ENCODE results near the gene STK33.

Gene STK33

GRCh38 chr11:8382436-8383053, 211.5 kb downstream of the STK33 start:
- Histone ChIP-seq H3K4me1 (ENCODE audit: control insufficient read depth, insufficient read depth, low read length) (no peaks in the 10 kb centered on the region), H3K9me3 (ENCODE audit: control insufficient read depth, insufficient read depth, low read depth, low read length) (no peaks in the 10 kb centered on the region), H3K4me3 (ENCODE audit: low read depth, low read length) (no peak overlapping the region), H3K27ac (ENCODE audit: extremely low read depth, low read depth, low read length) (no peak overlapping the region), H3K36me3 (ENCODE audit: control insufficient read depth in 2 of 2, insufficient read depth in 1 of 2, low read length in 2 of 2) (no peaks in the 10 kb centered on the region)
- POLR2A ChIA-PET: no interaction called here
- CTCF ChIA-PET: interaction anchor here (0.6 kb wide), 1 partner anchor 1814 kb away, joined by 3 read pairs; no protein-coding TSS in a partner anchor
- TF ChIP-seq, protein P1, sequence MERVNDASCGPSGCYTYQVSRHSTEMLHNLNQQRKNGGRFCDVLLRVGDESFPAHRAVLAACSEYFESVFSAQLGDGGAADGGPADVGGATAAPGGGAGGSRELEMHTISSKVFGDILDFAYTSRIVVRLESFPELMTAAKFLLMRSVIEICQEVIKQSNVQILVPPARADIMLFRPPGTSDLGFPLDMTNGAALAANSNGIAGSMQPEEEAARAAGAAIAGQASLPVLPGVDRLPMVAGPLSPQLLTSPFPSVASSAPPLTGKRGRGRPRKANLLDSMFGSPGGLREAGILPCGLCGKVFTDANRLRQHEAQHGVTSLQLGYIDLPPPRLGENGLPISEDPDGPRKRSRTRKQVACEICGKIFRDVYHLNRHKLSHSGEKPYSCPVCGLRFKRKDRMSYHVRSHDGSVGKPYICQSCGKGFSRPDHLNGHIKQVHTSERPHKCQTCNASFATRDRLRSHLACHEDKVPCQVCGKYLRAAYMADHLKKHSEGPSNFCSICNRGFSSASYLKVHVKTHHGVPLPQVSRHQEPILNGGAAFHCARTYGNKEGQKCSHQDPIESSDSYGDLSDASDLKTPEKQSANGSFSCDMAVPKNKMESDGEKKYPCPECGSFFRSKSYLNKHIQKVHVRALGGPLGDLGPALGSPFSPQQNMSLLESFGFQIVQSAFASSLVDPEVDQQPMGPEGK (tag by site-specific recombination; IDR thresholded peaks at IDR 0.05): no peak
- no peak for TF ChIP-seq ZNF24 (tag by site-specific recombination; IDR thresholded peaks at IDR 0.05)
- TF ChIP-seq SP7 (tag by site-specific recombination; IDR thresholded peaks at IDR 0.05): peak; percentile 55
- TF ChIP-seq ZNF138 (tag by site-specific recombination; IDR thresholded peaks at IDR 0.05; ENCODE audit: borderline replicate concordance): no peak

DNA sequence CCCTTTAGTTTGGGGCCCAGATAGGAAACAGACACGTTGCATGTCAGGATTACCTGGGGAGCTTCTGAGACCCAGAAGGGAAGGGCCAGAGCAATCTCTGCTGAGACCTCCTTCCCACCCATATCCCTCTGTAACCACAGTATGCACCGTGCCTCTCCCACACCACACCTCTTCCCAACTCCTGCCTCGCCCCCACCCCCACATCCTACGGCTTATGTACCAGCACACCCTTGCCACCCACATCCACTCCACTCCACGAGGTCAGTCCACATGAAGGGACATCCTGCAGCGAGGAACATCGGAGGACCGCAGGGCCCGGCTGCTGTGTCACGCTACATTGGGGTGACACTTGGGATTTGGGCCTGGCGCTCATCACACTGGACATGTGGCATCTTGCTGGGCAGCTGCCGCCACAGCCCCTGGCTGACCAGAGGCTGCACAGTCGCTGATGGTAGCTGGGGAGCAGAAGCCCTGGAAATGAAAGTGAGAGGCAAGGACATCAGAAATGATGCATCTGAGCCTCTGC, 212.1 kb downstream of the STK33 start:
- Histone ChIP-seq H3K4me3 (ENCODE audit: low read depth, low read length) (no peak overlapping the region), H3K36me3 (ENCODE audit: control insufficient read depth in 2 of 2, insufficient read depth in 1 of 2, low read length in 2 of 2) (no peaks in the 10 kb centered on the region)

GRCh38 chr11:8381343-8381742, 212.7 kb downstream of the STK33 start:
- POLR2A ChIA-PET: no interaction called here
- Histone ChIP-seq H3K27ac (ENCODE audit: extremely low read depth, low read depth, low read length) (no peak overlapping the region), H3K9me3 (ENCODE audit: control insufficient read depth, insufficient read depth, low read depth, low read length) (no peaks in the 10 kb centered on the region), H3K36me3 (ENCODE audit: control insufficient read depth in 2 of 2, insufficient read depth in 1 of 2, low read length in 2 of 2) (no peaks in the 10 kb centered on the region), H3K4me1 (ENCODE audit: control insufficient read depth, insufficient read depth, low read length) (no peaks in the 10 kb centered on the region), H3K4me3 (ENCODE audit: low read depth, low read length) (no peak overlapping the region)
- TF ChIP-seq ZNF132 (tag by site-specific recombination; IDR thresholded peaks at IDR 0.05; ENCODE audit: borderline replicate concordance) (no peak), OSR2 (tag by site-specific recombination; IDR thresholded peaks at IDR 0.05) (no peak), ZFP37 (tag by site-specific recombination; IDR thresholded peaks at IDR 0.05) (no peak), ZNF404 (tag by site-specific recombination; IDR thresholded peaks at IDR 0.05) (no peak), PBX3 (CRISPR knock-in tag; IDR thresholded peaks at IDR 0.05) (no peak), ZNF433 (tag by site-specific recombination; IDR thresholded peaks at IDR 0.05; ENCODE audit: low read depth) (no peak), ZNF785 (tag by site-specific recombination; IDR thresholded peaks at IDR 0.05) (no peak)
- TF ChIP-seq, protein P2, sequence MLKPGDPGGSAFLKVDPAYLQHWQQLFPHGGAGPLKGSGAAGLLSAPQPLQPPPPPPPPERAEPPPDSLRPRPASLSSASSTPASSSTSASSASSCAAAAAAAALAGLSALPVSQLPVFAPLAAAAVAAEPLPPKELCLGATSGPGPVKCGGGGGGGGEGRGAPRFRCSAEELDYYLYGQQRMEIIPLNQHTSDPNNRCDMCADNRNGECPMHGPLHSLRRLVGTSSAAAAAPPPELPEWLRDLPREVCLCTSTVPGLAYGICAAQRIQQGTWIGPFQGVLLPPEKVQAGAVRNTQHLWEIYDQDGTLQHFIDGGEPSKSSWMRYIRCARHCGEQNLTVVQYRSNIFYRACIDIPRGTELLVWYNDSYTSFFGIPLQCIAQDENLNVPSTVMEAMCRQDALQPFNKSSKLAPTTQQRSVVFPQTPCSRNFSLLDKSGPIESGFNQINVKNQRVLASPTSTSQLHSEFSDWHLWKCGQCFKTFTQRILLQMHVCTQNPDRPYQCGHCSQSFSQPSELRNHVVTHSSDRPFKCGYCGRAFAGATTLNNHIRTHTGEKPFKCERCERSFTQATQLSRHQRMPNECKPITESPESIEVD (tag by site-specific recombination; IDR thresholded peaks at IDR 0.05): no peak
- CTCF ChIA-PET: interaction anchor here (0.6 kb wide), 1 partner anchor 165 kb away, joined by 4 read pairs; no protein-coding TSS in a partner anchor

More for the DNA sequence above, 212.1 kb downstream of the STK33 start:
- Histone ChIP-seq H3K4me1 (ENCODE audit: control insufficient read depth, insufficient read depth, low read length) (no peaks in the 10 kb centered on the region), H3K9me3 (ENCODE audit: control insufficient read depth, insufficient read depth, low read depth, low read length) (no peaks in the 10 kb centered on the region), H3K27ac (ENCODE audit: extremely low read depth, low read depth, low read length) (no peak overlapping the region)
- no peak for TF ChIP-seq ZNF112 (tag by site-specific recombination; IDR thresholded peaks at IDR 0.05)
- TF ChIP-seq ZFHX2 (tag by site-specific recombination; conservative IDR thresholded peaks at IDR 0.05): peak; percentile 78
- peak; percentile 87 for TF ChIP-seq EGR2 (tag by site-specific recombination; IDR thresholded peaks at IDR 0.05; ENCODE audit: low read depth)
- no peak for TF ChIP-seq ZNF624 (tag by site-specific recombination; IDR thresholded peaks at IDR 0.05)
- CTCF ChIA-PET: interaction anchor here (0.6 kb wide), 1 partner anchor 165 kb away, joined by 4 read pairs; no protein-coding TSS in a partner anchor
- POLR2A ChIA-PET: no interaction called here

Data from HEK293 (cell line).